CD4-positive, alpha-beta T cell treated with Interleukin-15 for 1 hour (primary cell): ENCODE measurements around the gene MAD1L1.
"Not testable (repeated sequence)": the region's sequence is repeated elsewhere in the genome, so short reads cannot be mapped to it uniquely, and the experiment has no call there.

Experiments
- DNase-seq: peaks from one replicate; pipeline ENCODE4 v3.0.0-alpha.2; 2020

MAD1L1 gene

DNA sequence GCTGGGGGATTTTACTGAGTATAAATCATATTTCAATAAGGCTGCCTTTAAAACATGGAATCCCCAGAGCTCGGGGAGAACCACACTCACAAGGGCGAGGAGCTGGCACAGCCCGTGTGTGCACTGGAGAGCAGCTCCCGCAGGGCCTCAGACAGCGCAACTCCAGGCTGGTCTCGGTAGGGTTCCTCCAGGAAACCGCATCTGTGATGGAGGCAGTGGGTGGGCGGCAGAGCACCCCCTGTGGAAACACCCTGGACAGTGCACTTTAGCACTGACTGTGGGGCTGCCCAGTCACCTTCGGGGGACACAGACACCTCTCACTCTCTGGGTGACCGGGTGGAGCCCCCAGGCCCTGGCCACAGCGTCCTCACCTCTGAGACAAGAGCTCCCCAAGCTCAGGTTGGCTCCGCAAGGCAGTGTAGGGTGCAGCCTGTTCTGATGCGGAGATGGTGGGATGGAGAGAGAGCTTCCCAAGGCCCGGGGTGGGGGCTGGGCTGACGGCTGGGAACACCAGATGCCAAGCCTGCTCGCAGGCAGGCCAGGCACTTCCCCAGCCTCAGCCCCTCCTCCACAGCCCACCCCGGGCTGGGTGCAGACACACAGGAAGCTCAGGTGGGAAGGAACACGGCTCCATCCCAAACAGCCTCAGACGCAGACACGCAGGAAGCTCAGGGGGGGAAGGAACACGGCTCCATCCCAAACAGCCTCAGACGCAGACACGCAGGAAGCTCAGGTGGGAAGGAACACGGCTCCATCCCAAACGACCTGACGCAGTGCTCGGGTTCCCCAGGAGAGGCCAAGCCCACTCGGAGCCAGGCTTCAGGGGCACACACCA lies 224.4 kb downstream of the MAD1L1 start:
- DNase-seq = no peak

DNA sequence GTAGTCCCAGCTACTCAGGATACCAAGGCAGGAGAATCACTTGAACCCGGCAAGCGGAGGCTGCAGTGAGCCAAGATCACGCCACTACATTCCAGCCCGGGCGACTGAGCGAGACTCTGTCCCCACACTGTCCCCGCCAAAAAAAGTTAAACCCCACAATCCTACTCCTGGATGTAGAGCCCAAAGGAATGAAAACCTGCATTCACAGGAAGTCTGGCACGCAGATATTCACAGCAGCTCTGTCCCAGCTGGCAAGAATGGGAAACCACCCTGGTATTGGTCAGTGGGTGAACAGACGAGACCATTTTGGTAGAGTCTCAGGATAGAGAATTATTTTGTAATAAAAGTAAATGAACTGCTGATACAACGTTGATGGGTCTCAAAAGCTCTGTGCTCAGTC lies 225.2 kb downstream of the MAD1L1 start:
- no peak for DNase-seq

DNA sequence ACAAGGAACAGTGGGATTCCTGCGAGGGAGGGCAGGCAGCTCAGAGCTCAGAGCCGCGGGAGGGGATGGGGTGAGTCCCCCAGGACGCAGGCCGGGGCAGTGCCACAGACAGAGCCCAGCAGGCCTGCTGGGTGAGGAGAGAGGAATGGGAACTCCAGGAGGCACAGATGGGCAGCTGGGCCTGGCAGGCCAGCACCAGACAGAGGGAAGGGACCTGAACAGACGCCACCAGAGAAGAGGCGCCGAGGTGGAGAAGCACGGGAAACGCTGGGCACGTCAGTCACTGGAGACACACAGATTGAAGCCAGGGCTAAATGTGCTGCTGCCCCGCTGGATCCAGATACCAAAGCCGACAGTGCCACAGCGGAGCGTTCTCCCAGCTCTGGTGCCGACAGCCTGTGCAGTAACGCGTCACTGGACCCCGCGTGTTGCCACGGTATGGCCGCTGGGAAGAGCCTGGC lies 225.8 kb downstream of the MAD1L1 start:
- DNase-seq = no peak

DNA sequence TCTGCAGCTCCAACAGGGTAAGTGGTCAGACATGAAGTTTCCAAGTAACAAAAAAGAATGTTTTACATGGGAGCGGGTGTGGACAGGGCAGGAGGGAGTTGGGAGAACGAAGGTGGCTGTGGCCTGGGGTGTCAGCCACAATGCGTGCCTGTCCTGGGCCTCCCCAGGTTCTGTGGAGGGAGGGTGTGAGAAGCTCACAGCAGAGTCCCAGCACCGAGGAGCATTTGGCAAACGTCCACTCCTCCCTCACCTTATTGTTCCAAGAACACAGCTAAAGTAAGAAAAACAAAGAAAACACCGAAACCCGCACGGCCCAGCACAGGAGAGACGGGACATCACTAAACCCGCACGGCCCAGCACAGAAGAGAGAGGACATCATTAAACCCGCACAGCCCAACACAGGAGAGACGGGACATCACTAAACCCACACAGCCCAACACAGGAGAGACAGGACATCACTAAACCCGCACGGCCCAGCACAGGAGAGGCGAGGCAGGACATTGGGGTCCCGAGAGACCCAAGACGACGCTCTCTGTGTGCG lies 226.4 kb downstream of the MAD1L1 start:
- DNase-seq = no peak

DNA sequence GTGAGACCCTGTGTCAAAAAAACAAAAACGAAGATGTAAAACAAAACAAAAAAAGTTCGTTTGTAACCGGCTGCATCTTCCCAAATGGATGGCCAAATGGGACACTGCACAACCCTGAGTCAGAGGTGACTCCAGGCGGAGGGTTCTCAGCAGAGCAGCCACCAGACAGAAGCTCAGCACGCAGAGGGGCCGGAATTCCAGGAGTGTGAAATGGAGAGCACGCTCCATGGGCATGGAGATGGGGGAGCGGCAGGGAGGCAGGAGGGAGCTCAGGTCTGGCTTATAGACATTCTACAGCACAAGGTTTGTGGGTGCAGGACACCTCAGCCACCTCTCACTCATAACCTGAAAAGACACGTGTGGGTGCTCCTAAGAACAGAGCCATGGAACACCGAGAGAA lies 227.0 kb downstream of the MAD1L1 start:
- DNase-seq = no peak

DNA sequence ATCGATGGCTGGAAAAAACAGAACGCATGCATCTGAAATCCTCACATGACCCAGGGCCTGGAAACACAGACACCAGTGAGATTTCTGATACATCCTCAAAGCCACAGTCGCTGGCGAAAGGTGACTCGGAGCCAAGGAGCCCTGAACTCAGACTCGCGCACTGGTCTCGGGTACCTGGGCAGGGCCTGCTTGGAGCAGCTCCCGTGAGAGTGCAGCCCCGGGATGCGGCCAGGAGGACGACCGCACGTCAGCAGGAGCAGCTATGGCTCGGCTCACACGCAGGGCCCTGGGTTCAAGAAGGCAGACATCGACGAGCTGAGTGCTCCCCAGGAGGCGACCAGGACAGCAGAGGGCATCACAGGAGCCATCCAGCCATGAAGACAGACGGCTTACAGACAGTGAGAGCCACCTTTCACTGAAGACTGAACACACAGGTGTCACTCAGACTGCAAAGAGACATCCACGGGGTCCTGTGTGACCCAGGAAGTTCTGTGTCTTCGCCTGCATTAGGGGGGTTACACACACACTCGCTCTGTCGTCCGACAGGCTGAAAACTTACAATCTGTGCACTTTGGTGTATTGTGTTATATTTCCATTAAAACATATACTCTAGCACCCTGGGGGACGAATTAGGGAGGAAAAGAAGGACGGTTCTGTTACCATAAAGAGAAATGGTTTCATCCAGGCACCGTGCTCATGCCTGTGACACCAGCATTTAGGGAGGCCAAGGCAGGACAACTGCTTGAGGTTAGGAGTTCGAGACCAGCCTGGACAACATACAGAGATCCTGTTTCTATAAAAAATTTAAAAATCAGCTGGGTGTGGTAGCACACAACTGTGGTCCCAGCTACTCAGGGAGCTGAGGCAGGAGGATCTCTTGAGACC lies 227.7 kb downstream of the MAD1L1 start:
- no peak for DNase-seq

DNA sequence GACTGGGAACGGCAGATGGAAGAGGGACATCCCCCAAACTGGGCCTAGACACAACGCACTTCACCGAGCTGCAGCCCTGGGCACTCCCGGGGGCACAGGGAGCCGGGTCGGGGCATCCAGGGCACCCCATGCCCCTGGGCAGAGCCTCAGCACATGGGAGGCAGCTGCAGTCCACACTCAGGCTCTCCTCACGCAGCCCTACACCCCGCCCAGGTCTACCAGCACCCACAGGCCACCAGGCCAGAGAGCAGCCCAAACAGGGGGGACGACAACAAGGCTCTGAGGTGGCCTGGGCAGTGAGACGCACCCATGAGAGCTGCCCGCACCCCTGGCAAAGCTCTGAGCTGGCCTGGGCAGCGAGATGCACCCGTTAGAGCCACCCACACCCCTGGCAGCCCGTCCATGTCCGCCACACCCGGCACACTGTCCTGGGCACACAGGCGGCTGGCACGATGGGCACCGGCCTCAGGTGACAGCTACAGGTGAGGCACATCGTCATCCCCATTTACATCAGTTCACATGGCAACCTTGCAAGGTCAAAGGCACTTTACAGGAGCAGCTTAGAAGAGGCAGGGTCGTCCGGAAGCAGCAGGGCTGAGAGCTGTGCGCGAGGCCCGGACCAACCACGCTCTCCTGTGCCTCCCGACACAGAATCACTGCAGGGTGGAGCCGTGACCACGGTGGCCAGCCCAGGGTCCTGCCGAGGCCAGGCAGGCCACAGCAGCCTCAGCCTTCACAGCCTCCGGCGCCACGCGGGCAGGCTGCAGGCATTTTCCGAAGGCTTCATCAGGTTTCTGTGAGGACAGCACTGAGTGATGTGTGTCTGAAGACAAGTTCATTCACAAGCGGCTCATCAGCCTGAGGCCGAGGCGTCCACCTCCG lies 228.6 kb downstream of the MAD1L1 start:
- DNase-seq = no peak

DNA sequence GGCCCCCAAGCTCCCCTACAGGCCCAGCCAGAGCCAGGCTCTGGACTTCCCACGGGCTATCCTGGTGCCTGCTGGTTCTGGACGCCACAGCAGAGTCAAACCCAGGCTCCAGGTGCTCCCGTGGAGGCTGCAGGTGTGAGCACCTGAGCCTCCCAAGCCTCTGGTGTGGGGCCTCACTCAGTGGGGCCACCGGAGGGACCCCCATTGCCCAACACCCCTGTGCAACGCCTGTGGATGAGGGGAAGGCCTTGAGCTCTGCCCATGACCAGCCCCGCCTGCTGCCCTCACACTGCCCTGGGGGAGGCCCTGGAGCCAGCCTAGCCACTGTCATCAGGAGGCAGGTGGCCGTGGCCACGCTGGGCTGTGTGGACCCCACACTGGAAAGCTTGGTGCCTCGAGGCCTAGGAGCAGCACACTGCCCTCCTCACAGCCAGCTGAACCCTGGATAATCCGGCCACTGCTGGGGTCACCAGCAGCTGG lies 229.3 kb downstream of the MAD1L1 start:
- DNase-seq = no peak

DNA sequence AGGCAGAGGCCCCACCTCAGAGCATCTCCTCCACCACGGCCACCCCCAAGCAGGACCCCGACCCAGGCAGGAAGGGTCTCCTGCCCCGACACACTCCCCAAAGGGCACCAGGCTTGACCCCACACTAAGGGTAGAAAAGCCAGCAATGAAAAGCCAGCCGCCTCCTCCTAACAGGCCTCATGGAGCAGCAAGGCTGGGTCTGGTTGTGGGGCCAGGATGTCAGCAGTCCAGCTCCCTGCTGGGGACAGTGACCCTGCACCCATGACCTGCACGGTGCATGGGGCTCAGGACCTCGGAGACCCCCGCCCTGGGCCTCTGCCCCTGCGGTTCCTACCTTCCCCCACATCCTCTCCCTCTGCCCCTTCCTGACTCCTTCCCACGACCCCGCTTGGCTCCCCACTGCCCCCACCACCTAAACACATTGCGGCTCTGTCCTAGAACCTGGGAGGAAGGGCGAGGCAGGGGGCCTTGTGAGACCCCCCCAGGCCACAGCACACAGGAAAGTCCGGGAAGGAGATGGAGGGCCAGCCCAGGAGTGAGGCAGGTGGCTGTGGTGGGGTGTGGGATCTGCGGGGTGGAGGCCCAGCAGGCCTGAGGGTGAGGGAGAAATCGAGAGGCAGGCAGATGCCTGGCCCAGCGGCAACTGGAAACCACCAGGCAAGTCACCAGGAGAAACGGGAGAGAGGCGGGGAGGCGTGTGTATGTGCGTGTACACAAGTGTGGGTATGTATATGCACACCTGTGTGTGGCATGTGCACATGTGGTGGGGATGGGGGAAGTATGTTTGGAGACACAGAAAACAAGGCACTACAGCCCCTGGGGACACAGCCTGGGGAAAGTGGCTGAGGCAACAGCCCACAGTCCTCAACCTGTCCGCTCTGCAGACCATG lies 229.9 kb downstream of the MAD1L1 start:
- DNase-seq = no peak

DNA sequence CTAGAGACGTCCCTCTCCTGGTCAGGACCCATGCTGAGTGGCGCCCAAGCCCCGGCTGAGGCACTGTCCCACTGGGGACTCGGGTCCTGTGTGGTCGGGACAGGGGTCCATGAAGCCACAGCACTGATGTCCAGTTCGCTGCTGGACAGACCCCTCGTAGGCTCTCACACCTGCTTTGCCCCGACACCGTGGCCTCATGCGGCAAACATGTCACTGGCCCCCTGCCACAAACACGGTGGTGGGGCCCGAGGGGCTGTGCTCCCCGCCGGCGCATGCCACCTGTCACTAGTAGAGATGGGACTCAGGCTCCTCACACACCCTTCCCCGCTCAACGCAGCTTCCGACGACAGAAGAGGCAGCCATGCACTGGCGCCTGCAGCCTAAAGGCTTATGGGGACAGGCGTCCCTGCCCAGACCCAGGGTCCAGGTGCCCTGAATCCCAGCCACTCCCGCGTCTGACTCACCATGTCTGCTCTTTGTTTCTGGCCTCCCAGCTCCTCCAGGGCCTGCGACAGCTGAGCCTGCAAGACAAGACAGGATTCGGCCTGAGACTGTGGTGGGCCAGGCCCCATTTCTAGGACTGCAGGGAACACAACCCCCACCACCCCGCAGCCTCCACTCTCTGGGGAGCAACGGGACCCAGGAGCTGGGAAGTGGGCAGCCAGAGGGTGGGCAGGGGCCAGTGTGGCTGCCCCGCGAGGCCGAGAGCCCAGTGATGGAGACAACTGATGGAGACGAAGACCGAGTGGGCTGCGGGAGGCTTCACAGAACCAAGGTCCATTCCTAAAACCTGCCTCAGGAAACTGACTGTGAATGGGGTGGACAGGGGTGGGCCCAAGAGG lies 230.9 kb downstream of the MAD1L1 start:
- DNase-seq = peak; percentile 10

DNA sequence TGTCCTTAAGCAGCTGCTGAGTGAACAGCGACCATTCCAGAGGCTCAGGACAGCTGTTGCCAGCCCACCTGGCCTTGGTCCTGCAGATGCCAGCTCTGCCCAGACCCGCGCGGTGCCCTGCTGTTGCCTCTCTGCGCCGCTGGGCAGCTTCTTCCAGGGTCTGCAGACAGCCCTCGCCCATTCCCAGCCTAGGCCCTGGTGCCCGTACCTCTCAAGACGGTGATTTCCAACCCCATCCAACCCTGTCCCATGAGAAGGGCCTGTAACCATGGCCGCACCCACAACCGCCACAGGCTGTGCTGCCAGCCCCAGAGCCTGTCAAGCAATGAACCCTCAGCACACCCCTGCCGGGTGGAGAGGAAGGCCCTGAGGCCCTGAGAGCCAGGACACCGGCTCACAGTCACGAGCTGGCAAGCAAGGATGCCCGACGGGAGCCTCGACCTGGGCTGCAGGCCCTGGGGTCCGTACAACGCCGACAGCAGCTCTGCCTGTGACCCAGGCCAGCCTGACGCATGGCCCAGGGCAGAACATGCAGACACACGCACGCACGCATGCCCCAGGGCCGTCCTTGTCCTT lies 231.9 kb downstream of the MAD1L1 start:
- peak; percentile 12 for DNase-seq

DNA sequence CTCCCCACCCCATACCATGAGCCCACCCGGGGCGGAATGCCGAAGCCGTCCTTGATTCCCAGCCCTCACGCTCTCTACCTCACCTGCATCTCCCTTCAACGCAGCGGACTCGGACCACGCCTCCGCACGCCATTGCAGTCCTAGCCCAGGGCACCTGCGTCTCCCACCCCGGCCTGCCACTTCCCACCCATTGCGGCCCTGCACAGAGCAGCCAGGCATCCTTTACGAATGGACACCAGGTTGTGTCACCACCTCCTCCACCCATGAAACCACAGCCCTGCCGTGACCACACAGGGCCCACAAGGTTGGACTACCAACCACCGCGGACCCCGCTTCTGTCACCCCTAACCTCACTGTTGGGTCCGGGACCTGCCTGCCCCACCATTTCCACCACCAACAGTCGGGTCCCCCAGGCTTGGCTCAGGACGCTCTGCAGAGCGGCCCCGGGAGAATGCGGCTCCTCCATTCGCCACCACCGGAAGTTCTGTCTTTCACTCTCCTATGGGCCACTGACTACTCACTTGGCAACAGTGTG lies 232.5 kb downstream of the MAD1L1 start:
- no peak for DNase-seq

DNA sequence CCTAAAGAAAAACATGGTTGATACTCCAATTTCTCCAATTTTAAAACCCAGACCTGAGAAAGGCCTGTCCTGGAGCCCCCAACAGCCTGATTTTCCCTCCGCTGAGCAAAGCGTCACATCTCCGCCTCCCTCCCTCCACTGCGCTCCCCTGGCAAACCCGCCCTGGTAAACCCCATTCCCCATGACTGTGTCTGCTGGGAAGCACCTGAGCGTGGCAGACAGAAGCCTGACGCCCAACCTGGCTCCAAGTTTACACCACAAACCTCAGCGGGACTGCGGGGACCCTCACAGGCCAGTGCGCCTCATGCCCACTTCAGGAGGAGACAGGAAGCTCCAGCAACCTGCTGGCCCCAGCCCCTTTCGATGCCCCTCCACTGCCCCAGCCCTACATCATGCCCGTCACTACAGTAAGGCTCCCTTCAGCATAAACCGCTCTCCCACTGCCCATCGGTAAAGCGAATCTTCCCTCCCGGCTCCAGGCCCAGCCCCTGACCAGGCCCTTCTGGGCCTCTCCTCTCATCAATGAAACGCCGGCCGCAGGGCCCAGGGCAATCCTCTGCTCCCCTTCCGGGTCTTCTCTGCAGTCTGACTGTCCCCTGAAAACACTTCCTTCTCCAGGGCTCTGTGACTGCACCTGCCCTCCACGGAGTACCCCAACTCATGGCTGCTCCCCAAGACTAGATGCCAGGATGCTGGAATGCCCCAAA lies 233.3 kb downstream of the MAD1L1 start:
- no peak for DNase-seq

DNA sequence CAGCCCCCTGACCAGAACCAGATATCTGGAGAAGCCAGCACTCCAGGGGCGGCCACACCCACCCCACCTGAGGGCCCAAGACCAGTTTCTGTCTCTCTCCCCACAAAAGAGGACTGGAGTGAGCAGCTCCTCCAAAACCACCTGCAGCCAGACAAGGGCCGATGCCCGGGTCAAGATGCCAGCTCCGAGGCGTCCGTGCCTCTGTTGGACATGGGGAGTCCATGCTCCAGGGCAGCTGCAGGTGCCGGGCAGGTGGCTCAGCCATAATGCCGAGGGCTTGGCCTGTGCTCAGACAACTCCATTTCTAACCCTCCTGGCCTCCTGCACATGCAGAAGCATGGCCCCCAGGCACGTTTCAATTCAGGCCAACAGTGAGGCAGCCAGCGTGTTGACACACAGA lies 234.6 kb downstream of the MAD1L1 start:
- no peak for DNase-seq

DNA sequence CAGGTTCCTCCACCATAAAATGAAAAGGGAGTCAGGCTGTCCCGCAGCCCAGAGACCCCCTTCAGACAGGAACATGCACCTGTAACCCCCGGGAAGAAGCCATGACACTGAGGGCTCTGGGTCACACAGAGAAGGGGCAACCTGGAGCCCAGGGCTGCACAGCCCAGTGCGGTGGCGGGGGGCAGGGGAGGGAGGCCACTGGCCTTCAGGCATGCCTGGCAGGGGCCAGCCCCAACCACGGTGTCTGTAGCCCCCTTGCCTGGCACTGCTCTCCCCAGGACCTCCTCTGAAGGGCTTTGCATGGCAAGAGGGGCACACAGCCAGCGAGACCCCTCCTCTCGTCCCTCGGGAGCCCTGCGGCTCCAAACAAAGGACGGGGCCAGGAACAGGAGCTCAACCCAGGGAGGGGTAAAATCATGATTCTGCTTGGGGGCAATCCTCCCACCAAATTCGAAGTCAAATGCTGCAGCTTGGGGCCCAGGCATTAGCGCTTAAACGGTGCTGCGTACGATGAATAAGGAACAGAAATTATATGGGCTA lies 235.1 kb downstream of the MAD1L1 start:
- DNase-seq = no peak

DNA sequence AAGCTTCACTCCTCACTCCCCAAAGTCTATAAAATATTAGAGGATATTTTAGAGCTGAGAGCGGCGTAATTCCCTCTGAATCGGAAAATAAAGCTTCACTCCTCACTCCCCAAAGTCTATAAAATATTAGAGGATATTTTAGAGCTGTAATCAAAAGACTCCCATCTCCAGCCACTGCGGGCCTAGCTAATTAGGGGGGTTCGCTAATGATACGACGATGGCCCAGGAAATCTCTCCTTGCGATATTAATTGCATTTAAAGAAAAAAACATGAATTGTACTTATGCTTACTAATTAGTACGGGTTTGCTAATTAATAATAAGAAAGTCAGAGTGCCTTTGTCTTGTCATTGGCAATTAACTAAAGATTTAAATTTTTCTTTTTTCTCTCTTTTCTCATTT lies 235.9 kb downstream of the MAD1L1 start:
- no peak for DNase-seq

DNA sequence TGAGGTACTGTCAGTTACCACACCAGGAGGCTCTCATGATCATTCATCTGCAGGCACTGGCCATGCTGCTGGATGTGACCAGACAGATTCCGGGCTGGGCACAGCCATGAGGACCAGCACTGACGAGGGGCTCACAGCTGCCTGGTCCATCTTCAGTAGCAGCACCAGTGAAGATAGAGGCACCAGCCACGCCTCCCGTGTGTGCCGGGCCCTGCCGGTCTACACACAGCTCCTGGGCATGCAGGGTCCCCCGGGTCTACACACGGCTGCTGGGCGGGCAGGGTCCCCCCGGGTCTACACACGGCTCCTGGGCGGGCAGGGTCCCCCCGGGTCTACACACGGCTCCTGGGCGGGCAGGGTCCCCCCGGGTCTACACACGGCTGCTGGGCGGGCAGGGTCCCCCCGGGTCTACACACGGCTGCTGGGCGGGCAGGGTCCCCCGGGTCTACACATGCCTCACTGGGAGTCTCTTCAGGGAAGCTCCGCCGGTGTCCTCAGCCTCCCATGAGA lies 236.8 kb downstream of the MAD1L1 start:
- not testable (repeated sequence) for DNase-seq

DNA sequence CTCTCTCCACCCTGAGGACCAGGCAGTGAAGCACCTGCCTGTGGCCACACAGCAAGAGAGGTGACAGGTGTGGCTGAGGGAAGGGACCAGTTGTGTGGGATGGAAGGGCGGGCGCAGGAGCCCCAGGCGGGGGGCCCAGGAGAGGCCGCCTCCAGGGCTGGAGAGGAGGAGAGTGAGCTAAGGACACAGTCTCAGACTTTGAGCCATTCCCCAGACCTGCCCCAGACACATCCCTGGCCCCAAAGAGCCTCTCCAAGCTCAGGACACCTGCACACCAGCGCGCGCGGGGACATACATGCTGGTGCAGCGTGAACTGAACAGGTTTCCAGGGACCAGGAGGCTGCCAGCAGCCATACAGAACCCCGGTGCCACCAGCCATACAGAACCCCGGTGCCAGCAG lies 237.3 kb downstream of the MAD1L1 start:
- DNase-seq = no peak

DNA sequence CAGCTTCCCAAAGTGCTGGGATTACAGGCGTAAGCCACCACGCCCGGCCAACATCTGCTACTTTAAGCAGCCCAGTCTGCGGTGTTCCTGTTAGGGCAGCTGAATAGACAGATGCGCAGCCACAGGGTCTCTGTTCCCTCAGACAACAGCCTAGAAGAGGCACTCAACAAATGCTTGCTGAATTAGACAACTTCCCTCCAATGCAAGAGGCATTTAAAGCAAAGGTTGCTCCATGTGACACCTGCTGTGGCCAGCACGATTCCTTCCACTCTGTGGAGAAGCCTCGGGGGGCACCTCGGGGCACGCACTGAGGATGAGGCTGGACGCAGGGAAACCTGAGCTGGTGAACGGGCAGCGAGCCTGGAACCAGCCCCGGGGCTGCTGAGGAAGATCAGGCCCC lies 237.8 kb downstream of the MAD1L1 start:
- no peak for DNase-seq
